D721Med (cell line): ENCODE results near the gene B9D2.

Experiments
- DNase-seq: peaks from one replicate; pipeline ENCODE4 v3.0.0; 2011; ENCODE audit warnings: low spot score; ENCODE audit not compliant: insufficient read length
- FAIRE-seq: peaks from 2 replicates; lab custom pipeline; 2011; peaks lifted over from hg19 to GRCh38; lab: Jason Lieb, UNC
- CTCF ChIP-seq: IDR thresholded peaks from 2 replicates; pipeline ENCODE4 v1.5.1; 2012; ENCODE audit warnings: mild to moderate bottlenecking, control low read depth; ENCODE audit not compliant: insufficient read depth; ENCODE audit errors: missing control alignments

B9D2 gene

GRCh38 chr19:41325947-41326706, 37.8 kb downstream of the B9D2 start:
- DNase-seq: no peak
- no peak for TF ChIP-seq CTCF
- FAIRE-seq: no peak

GRCh38 chr19:41325640-41325946, 38.4 kb downstream of the B9D2 start:
- FAIRE-seq (no peak), DNase-seq (no peak)

GRCh38 chr19:41324921-41325639, 38.9 kb downstream of the B9D2 start:
- FAIRE-seq (no peak), DNase-seq (peak; percentile 57)
- no peak for TF ChIP-seq CTCF

More at GRCh38 chr19:41325640-41325946, 38.4 kb downstream of the B9D2 start:
- no peak for TF ChIP-seq CTCF

GRCh38 chr19:41324231-41324702, 39.7 kb downstream of the B9D2 start:
- DNase-seq (no peak), FAIRE-seq (no peak)
- no peak for TF ChIP-seq CTCF

- no peak for TF ChIP-seq CTCF
- FAIRE-seq (no peak), DNase-seq (no peak)
These were observed 40.4 kb downstream of the B9D2 start for GRCh38 chr19:41323430-41324125.

GRCh38 chr19:41323023-41323422, 40.9 kb downstream of the B9D2 start:
- no peak for TF ChIP-seq CTCF
- FAIRE-seq (no peak), DNase-seq (no peak)

GRCh38 chr19:41322451-41322850, 41.5 kb downstream of the B9D2 start:
- FAIRE-seq (no peak), DNase-seq (no peak)
- TF ChIP-seq CTCF: no peak
